Prostate gland (tissue), 2 donors: ENCODE results near the gene RGL1.

Experiments used
- CTCF ChIP-seq, 4 experiments: fragments of 200-600 bp in 2 of 4; fragments of 450-650 bp in 2 of 4; sonication (generic) in 2 of 4; IDR thresholded peaks; 1 replicate in 3 of 4; 2 replicates in 1 of 4; pipeline ENCODE4 v1.5.1; 2016 to 2019; ENCODE audit warnings: antibody characterized with exemption in 4 of 4, mild to moderate bottlenecking in 2 of 4, moderate library complexity in 2 of 4
- POLR2A ChIP-seq: fragments of 450-650 bp; IDR thresholded peaks from one replicate; pipeline ENCODE4 v1.6.1; 2016; ENCODE audit warnings: antibody characterized with exemption, mild to moderate bottlenecking
- POLR2AphosphoS5 ChIP-seq: sonication (generic); formaldehyde crosslinking; IDR thresholded peaks from one replicate; pipeline ENCODE4 v1.6.1; 2017; ENCODE audit warnings: antibody characterized with exemption

- TF ChIP-seq CTCF (IDR thresholded peaks at IDR 0.05), result no peak
- no peak for TF ChIP-seq POLR2A
- TF ChIP-seq POLR2AphosphoS5, result no peak
These were observed 121.0 kb downstream of the RGL1 start for GRCh38 chr1:183925947-183926346.
